HEK293T (cell line): ENCODE data around the gene TMEM186.

Source experiments
- BHLHE40 ChIP-seq: fragments of 450-650 bp; IDR thresholded peaks from 2 replicates; pipeline ENCODE4 v1.6.1; 2016; ENCODE audit warnings: mild to moderate bottlenecking, moderate library complexity, borderline replicate concordance
- FOXK2 ChIP-seq: fragments of 450-650 bp; IDR thresholded peaks from 2 replicates; pipeline ENCODE4 v1.6.1; 2016; ENCODE audit warnings: mild to moderate bottlenecking
- FOXM1 ChIP-seq: fragments of 450-650 bp; IDR thresholded peaks from 2 replicates; pipeline ENCODE4 v1.6.1; 2017; ENCODE audit warnings: mild to moderate bottlenecking, borderline replicate concordance
- SP1 ChIP-seq: fragments of 450-650 bp; IDR thresholded peaks from 2 replicates; pipeline ENCODE4 v1.6.1; 2017
- SUZ12 ChIP-seq: fragments of 450-650 bp; IDR thresholded peaks from 2 replicates; pipeline ENCODE4 v1.6.1; 2016; ENCODE audit warnings: mild to moderate bottlenecking

DNA sequence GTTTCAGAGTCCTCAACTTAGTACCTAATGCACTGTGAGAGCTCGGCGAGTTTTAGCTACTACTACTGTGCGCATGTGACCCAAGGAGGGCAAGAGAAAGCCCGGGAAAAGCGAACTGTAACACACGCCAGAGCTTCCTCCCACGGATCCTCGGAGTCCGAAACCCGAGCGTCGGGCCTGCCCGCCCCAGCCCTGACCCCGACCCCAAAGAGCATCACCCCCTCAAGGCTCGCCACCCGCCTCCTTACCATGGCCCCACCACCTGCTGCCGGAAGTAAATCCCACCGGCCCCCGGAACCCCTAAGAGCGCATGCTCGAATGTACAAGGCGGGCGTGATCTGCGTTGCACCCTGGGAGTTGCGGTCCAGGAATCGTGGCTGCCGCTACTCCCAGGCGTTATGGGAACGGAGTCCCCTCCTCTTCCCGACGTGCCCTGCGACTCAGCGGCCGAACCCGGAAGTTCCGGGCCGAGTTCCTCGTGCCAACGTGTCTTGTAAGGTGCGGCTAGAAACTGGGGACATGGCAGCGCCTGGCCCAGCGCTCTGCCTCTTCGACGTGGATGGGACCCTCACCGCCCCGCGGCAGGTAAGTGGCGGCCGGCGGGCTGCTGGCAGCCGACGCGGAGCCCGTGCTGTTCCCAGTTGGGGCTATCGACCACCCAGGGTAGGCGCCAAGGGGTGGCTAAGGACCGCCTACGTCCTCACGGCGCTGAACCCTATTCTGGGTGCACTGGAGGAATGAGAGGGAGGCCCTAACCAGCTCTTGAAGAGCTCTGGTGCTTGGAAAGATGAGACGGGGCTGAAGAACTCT, at the start of gene TMEM186, which contains the start of gene PMM2:
- TF ChIP-seq BHLHE40 (no peak), FOXM1 (no peak), FOXK2 (no peak), SUZ12 (no peak), SP1 (no peak)
